Activated naive CD4-positive, alpha-beta T cell treated with anti-CD3 and anti-CD28 coated beads for 36 hours (primary cell): Measurements from ENCODE around the gene DGKG. TPM values are rescaled to one million over a fixed set of nuclear protein-coding genes. Genes with fewer than 3 reads are reported as not detected.
A peak's percentile ranks its signal among the peaks of the same experiment; 100 is the strongest.

Experiments
- CTCF ChIA-PET: fragments of 350-600 bp; sonication (Branson Sonifier 250); formaldehyde crosslinking; loops from one replicate; lab custom pipeline; 2021; ENCODE audit warnings: antibody characterized with exemption; lab: Charles Lee
- DNase-seq: peaks from one replicate; pipeline ENCODE4 v3.0.0-alpha.2; 2020
- H3K27ac Mint-ChIP-seq: one replicate; pipeline ENCODE4 v1.8.0; 2021; ENCODE audit warnings: mild to moderate bottlenecking, mixed read lengths
- H3K27me3 Mint-ChIP-seq: one replicate; pipeline ENCODE4 v1.8.0; 2021; ENCODE audit warnings: low read depth, mixed read lengths
- H3K36me3 Mint-ChIP-seq: one replicate; pipeline ENCODE4 v1.8.0; 2021; ENCODE audit warnings: low read depth, mixed read lengths
- H3K4me1 Mint-ChIP-seq: one replicate; pipeline ENCODE4 v1.8.0; 2021; ENCODE audit warnings: low read depth, mixed read lengths
- H3K4me3 Mint-ChIP-seq: one replicate; pipeline ENCODE4 v1.8.0; 2021; ENCODE audit warnings: mild to moderate bottlenecking, moderate library complexity, mixed read lengths
- H3K9me3 Mint-ChIP-seq: one replicate; pipeline ENCODE4 v1.8.0; 2021; ENCODE audit warnings: mixed read lengths
- intact Hi-C: fragments of 100-400 bp; cut with micrococcal nuclease; formaldehyde crosslinking; loops from one replicate; pipeline ENCODE4 v1.15.1; 2023
- total RNA-seq, 2 experiments: library from RNA; stranded (reverse); gene quantifications; one replicate each; pipeline ENCODE4 v1.2.3, GENCODE V29; 2021

DGKG gene
- total RNA-seq, 2 experiments from 2014 or later, result 0.25 to 0.98 TPM

DNA sequence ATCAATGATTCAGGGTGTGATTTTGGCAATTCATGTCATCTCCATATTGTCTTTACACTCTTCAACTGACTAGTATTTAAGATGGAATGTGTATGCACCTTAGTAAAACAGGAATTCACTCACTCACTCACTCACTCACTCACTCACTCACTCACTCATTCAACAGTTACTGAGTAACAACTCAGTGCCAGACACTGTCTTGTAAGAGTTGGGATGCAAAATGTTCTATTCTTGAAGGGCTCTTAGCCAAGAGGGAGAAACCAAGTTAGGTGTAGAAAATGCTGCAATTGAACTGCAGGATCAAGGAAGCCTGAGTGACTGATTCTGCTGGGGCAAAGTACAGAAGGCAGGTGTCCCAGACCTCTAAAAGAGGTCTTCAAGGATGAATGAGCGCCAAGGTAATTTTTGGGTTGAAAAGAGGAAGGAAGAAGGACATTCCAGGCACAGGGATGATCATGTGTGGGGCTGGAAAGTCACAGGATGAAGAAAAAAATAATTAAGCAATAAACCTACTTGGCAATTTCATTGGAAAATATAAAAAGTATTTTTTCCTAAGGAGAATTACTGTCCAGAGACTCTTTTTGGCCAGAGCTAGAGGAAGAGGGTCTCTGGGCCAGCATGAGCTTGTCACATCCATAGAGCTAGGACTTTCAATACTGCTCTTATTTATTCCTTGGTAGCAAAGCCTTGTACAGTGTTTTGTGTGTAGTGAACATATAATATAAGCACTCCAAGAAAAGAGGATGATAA lies 194.2 kb downstream of the DGKG start:
- Mint-ChIP-seq H3K27ac (no peak overlapping the region), H3K27me3 (peaks cover 19% of the 10 kb centered on the region), H3K9me3 (no peaks in the 10 kb centered on the region), H3K4me3 (no peak overlapping the region), H3K4me1 (no peaks in the 10 kb centered on the region), H3K36me3 (no peaks in the 10 kb centered on the region)
- CTCF ChIA-PET, result no interaction called here
- no peak for DNase-seq
- intact Hi-C loops, result no loop called here

DNA sequence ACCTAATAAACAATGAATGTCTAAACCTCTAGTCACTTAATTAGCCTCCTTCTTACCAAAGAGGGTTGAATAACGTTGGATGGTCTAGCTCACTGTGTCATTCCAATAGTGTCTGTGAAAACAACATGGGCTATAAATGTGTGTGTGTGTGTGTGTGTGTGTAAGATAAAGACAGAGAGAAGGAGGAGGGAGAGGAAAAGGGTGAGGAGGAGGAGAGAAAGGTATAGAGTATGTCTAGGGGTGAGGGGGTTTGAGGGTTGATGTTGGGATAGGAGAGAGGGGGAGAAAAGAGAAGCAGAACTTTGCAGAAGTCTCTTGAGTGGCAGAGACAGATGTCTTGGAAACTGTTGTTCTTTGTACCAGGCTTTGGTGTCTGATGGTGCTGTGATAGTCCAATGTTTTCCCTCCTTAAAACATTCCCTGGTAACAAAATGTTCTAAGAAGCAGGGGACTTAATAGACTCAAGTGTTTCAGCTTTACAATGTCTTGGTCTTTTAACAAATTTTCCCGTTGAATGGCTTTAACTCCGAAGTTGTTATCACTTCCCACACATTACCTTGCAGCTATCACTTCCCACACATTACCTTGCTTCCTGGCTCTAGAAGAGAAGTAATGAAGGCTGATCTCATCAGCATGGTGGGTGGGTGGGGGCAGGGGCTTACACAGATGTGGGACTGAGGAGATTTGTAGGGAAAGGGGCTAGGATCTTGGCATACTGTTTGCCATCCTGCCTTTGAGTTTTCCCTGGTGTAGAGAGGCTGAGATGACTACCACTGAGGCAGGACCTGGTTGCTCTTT lies 195.3 kb downstream of the DGKG start:
- intact Hi-C loops, result no loop called here
- Mint-ChIP-seq H3K4me3 (no peak overlapping the region), H3K27me3 (peaks cover 20% of the 10 kb centered on the region), H3K27ac (no peak overlapping the region), H3K9me3 (no peaks in the 10 kb centered on the region), H3K4me1 (no peaks in the 10 kb centered on the region), H3K36me3 (no peaks in the 10 kb centered on the region)
- CTCF ChIA-PET, result no interaction called here
- no peak for DNase-seq

DNA sequence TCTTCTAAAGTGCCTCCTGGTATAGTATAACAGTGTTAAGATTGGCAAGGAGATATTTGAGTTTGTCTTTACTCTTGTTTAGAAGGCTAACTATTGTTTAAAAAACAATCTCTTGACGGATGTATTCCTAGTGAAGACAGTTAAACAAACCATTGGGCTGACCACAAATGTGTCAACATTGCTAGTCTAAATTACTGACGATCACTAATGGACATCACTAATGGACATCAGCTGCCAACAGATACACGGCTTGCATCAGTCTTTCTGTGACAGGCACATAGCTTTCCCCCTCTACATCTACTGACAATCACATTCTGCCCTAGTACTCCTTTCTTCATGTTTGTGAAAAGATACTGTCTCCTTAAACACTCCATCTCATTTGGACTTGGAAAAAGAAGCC lies 196.0 kb downstream of the DGKG start:
- Mint-ChIP-seq H3K9me3 (no peaks in the 10 kb centered on the region), H3K36me3 (no peaks in the 10 kb centered on the region), H3K4me3 (no peak overlapping the region), H3K27ac (no peak overlapping the region), H3K27me3 (peaks cover 23% of the 10 kb centered on the region), H3K4me1 (no peaks in the 10 kb centered on the region)
- intact Hi-C loops, result no loop called here
- CTCF ChIA-PET, result no interaction called here
- DNase-seq, result no peak

DNA sequence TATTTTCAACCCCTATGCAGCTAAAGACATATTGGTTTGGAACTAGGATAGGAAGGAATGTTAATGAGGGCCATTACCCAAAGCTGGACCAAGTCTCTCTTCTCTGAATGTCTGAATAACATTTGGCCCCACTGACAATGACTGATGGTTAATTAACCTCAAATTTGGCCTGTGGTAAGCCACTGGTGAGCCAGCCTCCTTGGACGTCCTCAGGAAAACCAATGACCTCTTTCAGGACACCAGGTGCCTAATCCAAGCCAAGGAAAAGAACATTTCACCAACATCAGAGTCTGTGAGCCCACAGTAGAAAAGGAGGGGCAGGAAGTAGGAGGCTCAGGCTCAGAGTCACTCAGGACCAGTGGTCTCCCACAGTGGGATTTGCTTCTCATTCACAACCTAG lies 196.7 kb downstream of the DGKG start:
- H3K4me3 Mint-ChIP-seq, result no peak overlapping the region
- CTCF ChIA-PET, result interaction anchor here (1.5 kb wide), 1 partner anchor 10 kb away, joined by 6 read pairs; no protein-coding TSS in a partner anchor
- intact Hi-C loops, result no loop called here

DNA sequence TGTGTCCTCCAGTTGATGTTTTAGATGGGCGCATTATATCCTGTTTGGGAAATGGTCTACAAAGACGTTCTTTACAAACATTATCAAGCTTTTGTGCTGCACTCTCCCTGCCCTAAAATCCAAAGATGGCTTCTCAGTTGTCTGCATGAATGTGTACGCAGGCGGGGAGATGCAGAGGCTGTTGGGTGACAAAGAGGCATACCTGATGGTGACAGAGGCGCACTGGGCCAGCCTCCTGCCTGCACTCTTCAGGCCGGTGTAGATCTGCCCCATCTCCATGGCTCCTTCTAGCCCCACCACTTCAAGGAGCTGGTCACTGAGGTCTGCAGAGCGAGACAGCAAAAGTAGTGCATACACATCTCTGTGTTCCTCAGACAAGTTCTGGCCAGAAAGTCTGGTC lies 197.3 kb downstream of the DGKG start:
- CTCF ChIA-PET, result interaction anchor here (1.5 kb wide), 1 partner anchor 11 kb away, joined by 6 read pairs; no protein-coding TSS in a partner anchor
- Mint-ChIP-seq H3K4me3 (no peak overlapping the region), H3K27me3 (peaks cover 26% of the 10 kb centered on the region), H3K4me1 (no peaks in the 10 kb centered on the region), H3K27ac (no peak overlapping the region), H3K36me3 (no peaks in the 10 kb centered on the region), H3K9me3 (no peaks in the 10 kb centered on the region)
- DNase-seq, result no peak
- intact Hi-C loops, result no loop called here

More for the DNA sequence above, 196.7 kb downstream of the DGKG start:
- Mint-ChIP-seq H3K4me1 (no peaks in the 10 kb centered on the region), H3K27me3 (peaks cover 26% of the 10 kb centered on the region), H3K27ac (no peak overlapping the region), H3K36me3 (no peaks in the 10 kb centered on the region), H3K9me3 (no peaks in the 10 kb centered on the region)
- DNase-seq, result no peak

DNA sequence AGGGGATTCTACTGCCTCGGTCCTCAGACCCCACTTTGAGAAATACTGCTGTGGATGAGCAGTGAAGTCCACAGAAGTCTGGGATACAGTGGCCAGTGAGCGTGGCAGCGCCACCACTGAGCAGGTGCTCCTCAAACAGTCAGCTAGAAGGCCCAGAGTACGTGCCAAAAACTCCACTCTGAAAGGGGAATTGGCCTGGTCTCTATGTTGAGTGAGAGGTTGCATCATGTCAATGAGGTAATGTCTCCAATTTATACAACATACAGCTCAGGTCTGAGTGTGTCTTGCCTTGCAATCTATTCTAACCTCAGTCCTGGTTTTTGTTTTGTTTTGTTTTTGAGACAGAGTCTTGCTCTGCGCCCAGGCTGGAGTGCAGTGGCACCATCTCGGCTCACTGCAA lies 199.8 kb downstream of the DGKG start:
- CTCF ChIA-PET, result no interaction called here

DNA sequence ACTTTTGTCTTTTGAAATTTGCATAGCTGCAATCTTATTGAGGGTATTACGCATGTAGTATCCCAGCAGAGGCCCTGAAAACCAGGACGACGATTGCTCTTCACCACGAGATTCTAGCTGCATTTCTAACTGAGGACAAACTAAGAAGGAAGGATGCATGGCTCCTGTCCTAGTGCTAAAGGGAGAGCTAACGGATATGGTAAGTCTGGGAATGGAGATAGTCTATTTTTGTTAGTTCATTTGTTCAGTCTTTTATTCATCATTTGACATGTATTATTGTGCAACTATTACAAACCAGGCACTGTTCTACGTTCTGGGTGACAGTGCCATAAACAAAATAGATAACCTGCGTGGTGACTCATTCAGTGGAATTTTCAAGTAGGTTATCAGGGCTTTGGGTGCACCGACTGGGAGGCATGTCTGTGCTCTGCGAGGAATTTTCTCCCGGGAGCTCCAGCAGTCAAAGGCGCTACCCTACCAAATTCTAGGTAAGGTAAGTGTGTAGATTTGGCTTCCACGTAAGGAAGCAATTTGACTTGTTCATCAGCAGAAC lies 201.3 kb downstream of the DGKG start:
- H3K27me3 Mint-ChIP-seq, result peaks cover 21% of the 10 kb centered on the region
- DNase-seq, result no peak
- H3K27ac Mint-ChIP-seq, result no peak overlapping the region
- CTCF ChIA-PET, result no interaction called here
- H3K4me1 Mint-ChIP-seq, result no peaks in the 10 kb centered on the region
- intact Hi-C loops, result no loop called here
- H3K36me3 Mint-ChIP-seq, result no peaks in the 10 kb centered on the region
- H3K4me3 Mint-ChIP-seq, result no peak overlapping the region
- H3K9me3 Mint-ChIP-seq, result no peaks in the 10 kb centered on the region

More for the DNA sequence above, 199.8 kb downstream of the DGKG start:
- Mint-ChIP-seq H3K4me3 (no peak overlapping the region), H3K36me3 (no peaks in the 10 kb centered on the region), H3K27me3 (peaks cover 21% of the 10 kb centered on the region), H3K9me3 (no peaks in the 10 kb centered on the region), H3K4me1 (no peaks in the 10 kb centered on the region), H3K27ac (no peak overlapping the region)
- intact Hi-C loops, result no loop called here
- no peak for DNase-seq

DNA sequence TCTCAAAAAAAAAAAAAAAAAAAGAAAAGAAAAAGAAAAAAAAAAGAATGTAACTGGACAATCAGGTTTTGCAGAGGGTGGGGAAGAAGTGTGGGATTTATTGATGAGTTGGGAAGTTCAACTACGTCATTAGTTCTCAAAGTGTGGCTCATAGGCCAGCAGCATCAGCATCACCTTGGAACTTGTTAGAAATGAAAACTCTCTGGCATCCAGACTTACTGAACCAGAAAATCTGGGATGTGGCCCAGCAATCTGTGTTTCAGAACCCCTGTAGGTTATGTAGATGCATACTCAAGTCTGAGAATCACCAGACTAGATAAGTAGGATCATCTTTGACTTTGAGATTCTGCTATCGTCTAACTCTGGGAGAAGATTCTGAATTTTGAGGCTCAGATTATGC lies 207.4 kb downstream of the DGKG start:
- H3K9me3 Mint-ChIP-seq, result no peaks in the 10 kb centered on the region
- intact Hi-C loops, result no loop called here
- no peak overlapping the region for H3K27ac Mint-ChIP-seq

DNA sequence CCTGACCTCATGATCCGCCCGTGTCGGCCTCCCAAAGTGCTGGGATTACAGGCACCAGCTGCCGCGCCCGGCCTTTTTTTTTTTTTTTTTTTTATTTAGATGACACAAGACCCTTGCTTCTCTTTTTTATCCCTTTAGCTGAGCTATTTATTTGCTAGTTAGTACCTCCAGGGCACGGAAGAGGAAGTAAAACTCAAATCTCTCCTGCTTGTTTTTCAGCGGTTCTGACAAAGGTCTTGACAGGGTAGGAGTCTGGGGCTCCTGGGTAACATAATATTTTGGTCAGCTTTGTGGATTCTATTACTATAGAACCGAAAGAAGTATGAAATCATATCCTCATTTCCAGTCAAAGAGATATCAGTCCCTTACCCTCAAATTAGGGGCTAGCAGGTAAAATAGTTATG lies 209.1 kb downstream of the DGKG start:
- no peak overlapping the region for H3K4me3 Mint-ChIP-seq

More for the DNA sequence above, 207.4 kb downstream of the DGKG start:
- no peak for DNase-seq
- Mint-ChIP-seq H3K27me3 (peaks cover 34% of the 10 kb centered on the region), H3K4me1 (peaks cover 13% of the 10 kb centered on the region), H3K4me3 (no peak overlapping the region), H3K36me3 (no peaks in the 10 kb centered on the region)
- CTCF ChIA-PET, result no interaction called here

DNA sequence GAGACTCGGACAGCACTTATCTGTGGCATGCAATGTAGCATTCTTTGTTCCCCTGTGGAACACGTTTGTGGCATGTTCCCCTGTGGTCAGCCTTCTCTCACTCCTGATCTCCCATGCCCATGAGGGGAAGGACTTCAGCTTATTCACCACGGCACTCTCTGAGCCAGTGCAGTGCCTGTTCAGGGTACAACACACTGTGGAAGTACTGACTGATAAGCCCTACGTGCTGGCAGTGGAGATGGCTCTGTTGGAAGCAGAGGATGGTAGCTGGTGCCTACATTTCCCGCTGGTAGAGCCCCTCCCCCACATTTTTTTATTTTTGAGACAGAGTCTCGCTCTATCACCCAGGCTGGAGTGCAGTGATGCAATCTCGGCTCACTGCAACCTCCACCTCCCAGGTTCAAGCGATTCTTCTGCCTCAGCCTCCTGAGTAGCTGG lies 209.7 kb downstream of the DGKG start:
- intact Hi-C loops, result no loop called here
- Mint-ChIP-seq H3K27me3 (peaks cover 48% of the 10 kb centered on the region), H3K27ac (no peak overlapping the region), H3K4me1 (peaks cover 13% of the 10 kb centered on the region), H3K4me3 (no peak overlapping the region), H3K9me3 (no peaks in the 10 kb centered on the region), H3K36me3 (no peaks in the 10 kb centered on the region)
- DNase-seq, result no peak
- CTCF ChIA-PET, result interaction anchor here (0.5 to 1.1 kb wide), 4 partner anchors 32 to 387 kb away, joined by 3 to 5 read pairs (median 3); no protein-coding TSS in a partner anchor

More for the DNA sequence above, 209.1 kb downstream of the DGKG start:
- CTCF ChIA-PET, result interaction anchor here (0.5 to 1.1 kb wide), 3 partner anchors 24 to 387 kb away, joined by 3 to 5 read pairs (median 3); no protein-coding TSS in a partner anchor
- no peaks in the 10 kb centered on the region for H3K36me3 Mint-ChIP-seq
- no peak overlapping the region for H3K27ac Mint-ChIP-seq
- H3K4me1 Mint-ChIP-seq, result peaks cover 13% of the 10 kb centered on the region
- peaks cover 47% of the 10 kb centered on the region for H3K27me3 Mint-ChIP-seq
- intact Hi-C loops, result no loop called here
- H3K9me3 Mint-ChIP-seq, result no peaks in the 10 kb centered on the region
- DNase-seq, result no peak

DNA sequence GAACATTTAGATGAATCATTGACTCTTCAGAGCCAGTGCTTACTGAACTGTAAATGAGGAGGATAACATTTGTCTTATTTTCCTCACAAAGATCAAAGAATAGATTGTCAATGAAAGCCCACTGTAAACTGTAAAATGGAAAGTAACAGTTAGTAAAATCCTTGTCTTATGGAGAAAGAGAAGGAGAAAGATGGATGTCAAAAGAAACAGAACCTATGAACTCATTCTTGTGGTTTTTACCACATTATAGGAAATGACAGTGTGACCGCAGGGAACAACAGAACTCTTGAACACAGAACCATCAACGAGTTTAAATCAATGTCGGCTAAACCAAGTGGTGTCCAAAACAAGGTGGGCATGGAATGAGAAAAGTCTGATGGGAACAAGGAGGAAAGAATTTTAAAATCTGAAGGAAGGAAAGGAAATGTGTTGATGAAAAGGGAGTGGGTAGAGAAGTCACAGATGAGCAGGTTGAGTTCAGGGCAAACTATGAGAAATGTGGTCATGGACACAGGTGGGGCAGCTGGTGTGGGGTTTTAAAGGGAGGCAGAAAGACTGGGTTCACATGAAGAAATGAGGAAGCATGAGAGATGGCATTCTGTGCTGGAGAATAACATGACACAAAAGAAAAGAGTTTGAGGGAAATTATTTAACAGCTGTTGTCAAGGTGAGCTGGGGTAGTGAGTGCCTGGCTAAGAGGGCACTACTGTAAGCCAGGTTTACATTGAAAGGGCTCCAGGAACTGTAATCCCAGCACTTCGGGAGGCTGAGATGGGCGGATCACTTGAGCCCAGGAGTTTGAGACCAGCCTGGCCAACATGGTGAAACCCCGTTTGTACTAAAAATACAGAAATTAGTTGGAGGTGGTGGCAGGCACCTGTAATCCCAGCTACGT lies 210.7 kb downstream of the DGKG start:
- CTCF ChIA-PET, result no interaction called here
- Mint-ChIP-seq H3K9me3 (no peaks in the 10 kb centered on the region), H3K27me3 (peaks cover 48% of the 10 kb centered on the region), H3K36me3 (no peaks in the 10 kb centered on the region), H3K27ac (peak overlapping the region; percentile 18), H3K4me1 (peaks cover 13% of the 10 kb centered on the region), H3K4me3 (no peak overlapping the region)
- DNase-seq, result peak; percentile 10
- intact Hi-C loops, result loop anchor here (1.0 to 2.0 kb wide), 2 partner anchors 33 to 42 kb away; partner anchors contain the start of gene ETV5
